ENCODE data around the gene SMOC2. TPM values are rescaled to one million over a fixed set of nuclear protein-coding genes. Genes with fewer than 3 reads are reported as not detected.

SMOC2 gene
- total and polyA plus RNA-seq, 2 donors from 2014 or later, result 6.5 to 13.1 TPM

DNA sequence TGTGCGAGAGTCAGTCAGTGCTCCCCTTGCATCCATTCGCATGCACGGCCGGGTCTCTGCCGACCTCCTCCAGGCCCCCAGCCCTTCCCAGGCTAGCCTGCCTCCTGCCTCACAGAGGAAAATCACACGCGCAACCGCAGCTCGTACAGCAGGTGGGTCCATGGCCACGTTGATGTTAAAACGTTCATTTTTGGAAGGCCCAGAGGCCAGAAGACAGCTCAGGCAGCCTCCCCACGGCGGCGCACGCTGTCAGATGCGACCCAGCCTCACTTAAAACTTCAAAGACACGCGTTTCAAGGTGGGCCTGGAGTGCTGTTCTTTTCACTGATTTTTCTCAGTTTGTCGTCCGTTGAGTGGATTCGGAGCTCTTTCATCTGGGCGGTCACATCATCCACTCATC, 276.5 kb downstream of the SMOC2 start:
- Histone ChIP-seq H3K27ac (ENCODE audit: low read depth in 2 of 2, low read length in 2 of 2) (no peak overlapping the region), H3K9me3 (ENCODE audit: control insufficient read depth in 2 of 3, insufficient read depth in 1 of 3, low read length in 3 of 3) (peaks cover 0 to 2% (median 0%) of the 10 kb centered on the region in 3 donors), H3K4me3 (ENCODE audit: low read length in 3 of 3) (no peak overlapping the region), H3K4me1 (ENCODE audit: control insufficient read depth in 2 of 3, insufficient read depth in 2 of 3, low read depth in 1 of 3, low read length in 3 of 3) (no peaks in the 10 kb centered on the region), H3K27me3 (ENCODE audit: control insufficient read depth, insufficient read depth, low read length) (no peaks in the 10 kb centered on the region), H3K36me3 (ENCODE audit: control insufficient read depth in 2 of 3, insufficient read depth in 3 of 3, low read length in 3 of 3) (no peaks in the 10 kb centered on the region), H3K9ac (ENCODE audit: low read length in 3 of 3) (no peak overlapping the region)
- no peak for DNase-seq
- FAIRE-seq, result no peak
- TF ChIP-seq, protein P1, sequence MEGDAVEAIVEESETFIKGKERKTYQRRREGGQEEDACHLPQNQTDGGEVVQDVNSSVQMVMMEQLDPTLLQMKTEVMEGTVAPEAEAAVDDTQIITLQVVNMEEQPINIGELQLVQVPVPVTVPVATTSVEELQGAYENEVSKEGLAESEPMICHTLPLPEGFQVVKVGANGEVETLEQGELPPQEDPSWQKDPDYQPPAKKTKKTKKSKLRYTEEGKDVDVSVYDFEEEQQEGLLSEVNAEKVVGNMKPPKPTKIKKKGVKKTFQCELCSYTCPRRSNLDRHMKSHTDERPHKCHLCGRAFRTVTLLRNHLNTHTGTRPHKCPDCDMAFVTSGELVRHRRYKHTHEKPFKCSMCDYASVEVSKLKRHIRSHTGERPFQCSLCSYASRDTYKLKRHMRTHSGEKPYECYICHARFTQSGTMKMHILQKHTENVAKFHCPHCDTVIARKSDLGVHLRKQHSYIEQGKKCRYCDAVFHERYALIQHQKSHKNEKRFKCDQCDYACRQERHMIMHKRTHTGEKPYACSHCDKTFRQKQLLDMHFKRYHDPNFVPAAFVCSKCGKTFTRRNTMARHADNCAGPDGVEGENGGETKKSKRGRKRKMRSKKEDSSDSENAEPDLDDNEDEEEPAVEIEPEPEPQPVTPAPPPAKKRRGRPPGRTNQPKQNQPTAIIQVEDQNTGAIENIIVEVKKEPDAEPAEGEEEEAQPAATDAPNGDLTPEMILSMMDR (IDR thresholded peaks at IDR 0.05; ENCODE audit: borderline replicate concordance, extremely low read depth, insufficient read depth), result no peak
- intact Hi-C loops (cut with DNase I), result no loop called here

Other genes with a start within 250 kb of the SMOC2 start
- gene DACT2, start 121.4 kb upstream of the SMOC2 start, total RNA-seq, result 5.0 TPM
- 4.8 TPM for gene DACT2, start 121.4 kb upstream of the SMOC2 start, polyA plus RNA-seq (ENCODE audit: insufficient read depth, low read depth, low replicate concordance)